Raji (cell line): ENCODE measurements around the gene INSC.

Source experiments
- POLR2A ChIP-seq: IDR thresholded peaks from 2 replicates; pipeline ENCODE4 v1.6.1; 2011; ENCODE audit warnings: low read depth, low read length, control low read depth; ENCODE audit not compliant: insufficient read depth

The INSC gene

DNA sequence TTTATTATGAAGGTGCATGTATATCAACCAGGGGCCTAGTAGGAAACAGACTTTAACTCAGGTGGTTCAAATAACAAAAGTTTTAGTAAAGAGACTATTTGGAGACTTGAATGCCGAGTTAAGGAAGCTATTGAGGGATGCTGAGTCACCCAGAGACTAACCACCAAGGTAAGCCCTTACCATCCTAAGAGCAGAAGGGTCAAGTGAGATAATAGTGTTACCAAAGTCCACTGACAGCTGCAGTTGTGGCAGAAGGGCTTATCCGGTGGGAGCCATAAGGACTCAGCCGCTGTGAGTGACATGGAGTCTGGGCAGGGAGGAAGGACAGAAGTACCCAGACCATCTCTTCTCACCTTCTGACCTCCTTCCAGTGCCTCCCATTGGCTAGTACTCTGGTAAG, 134.0 kb downstream of the INSC start:
- no peak for TF ChIP-seq POLR2A

DNA sequence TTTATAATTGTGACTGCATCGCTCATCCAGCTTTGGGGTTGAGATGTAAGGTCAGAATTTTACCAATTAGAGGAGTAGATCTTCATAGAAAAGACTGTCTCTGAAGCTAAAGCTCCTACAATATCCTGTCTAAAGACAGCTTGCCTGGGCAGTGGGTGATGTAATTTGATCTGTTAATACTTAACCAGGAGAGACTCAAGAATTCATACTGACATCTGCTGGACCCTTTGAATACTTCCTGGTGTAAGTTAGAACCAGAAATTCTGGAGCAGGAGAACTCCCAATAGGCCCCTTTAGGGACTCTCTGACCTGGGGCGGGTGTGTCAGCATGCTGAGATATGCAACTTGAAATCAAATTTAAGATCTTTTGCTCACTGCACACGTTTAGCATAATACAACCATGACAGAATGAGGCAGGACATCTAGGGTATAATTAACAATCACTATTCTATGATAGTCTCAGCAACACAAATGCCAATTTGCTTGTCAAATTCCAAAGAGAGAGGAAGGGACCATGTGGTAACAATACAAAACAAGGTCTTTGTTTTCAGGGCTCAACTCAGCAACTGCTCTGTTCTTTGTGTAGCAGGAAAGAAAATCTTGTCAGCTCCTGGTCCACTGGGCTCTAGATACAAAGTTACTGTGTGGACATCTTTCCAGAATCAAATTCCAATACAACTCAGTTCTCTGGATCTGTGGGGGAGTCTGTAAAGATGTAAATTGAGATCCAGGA, 143.9 kb downstream of the INSC start:
- TF ChIP-seq POLR2A: no peak

DNA sequence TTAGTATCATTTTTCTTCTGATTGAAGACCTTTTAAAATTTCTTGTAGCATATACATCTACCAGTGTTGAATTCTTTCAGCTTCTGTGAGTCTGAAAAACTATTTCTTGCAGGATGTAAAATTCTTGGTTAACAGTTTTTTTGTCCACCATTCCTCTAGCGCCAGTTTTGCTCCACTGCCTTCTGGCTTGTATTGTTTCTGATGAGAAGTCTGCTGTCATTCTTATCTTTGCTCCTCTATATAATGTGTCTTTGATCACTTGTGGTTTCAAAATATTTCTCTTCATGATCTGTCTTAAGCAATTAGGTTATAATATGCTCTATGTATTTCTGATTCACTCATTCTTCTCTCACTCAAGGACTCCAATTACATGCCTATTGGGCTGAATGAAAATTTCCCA, 152.3 kb downstream of the INSC start:
- no peak for TF ChIP-seq POLR2A

DNA sequence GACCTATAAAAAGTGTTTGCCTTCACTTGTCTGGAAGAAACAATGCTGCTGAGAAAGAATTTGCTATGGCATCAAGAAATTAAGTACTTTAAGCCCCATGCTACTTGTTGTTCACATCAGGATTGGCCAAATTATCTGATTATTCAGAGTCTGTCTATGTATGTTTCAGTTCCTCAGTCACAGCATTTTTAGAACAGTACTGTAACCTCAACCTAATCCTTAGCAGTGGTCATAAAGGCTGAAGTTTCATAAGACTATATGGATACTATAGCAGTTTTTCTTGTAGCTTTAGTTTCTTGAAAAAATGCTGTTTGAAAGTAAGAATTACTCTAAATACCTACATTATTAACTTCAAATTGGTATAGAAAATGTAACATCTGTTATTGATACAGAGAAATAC, 153.9 kb downstream of the INSC start:
- no peak for TF ChIP-seq POLR2A

- no peak for TF ChIP-seq POLR2A
These were observed 160.4 kb downstream of the INSC start for GRCh38 chr11:15275141-15275540.

- TF ChIP-seq POLR2A: no peak
These were observed 161.9 kb downstream of the INSC start for GRCh38 chr11:15276621-15277020.

DNA sequence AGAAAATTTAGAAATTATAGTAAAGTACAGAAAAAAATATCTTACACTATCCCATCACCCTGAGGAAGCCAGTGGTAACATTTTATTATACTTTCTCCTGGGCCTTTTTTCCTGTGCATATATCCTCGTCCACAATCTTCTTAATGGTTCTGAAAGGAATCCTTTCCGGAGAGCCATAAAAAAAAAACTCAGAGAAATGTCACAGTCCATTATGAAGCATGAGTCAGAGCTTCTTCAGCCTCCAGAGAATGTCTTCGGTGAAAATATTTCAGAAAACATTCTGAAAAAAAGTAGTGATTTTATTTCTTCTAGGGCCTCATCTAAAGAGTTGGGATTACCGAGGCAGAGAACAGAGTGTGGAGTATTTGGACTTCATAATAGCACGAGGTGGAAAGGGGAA, 163.4 kb downstream of the INSC start:
- TF ChIP-seq POLR2A: no peak

DNA sequence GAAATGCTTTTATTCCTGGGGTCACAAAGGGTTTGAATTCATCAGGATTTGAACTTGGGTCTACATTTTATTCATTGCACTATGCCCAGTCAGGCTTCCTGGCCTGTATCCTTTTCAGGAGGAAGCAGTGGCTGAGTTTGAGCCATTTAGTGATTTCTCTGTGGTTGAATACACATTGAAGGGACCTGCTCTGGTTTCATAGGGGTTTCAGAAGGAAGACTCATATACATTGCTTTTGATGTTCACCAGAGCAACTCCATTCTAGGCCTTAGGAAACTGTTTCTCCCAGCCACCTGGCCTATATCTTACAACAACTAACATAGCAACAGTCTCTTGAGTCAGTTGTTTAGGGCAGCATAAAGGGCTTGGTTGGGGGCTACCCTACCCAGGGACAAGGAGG, 165.7 kb downstream of the INSC start:
- TF ChIP-seq POLR2A: no peak

GRCh38 chr11:15282754-15283153, 168.0 kb downstream of the INSC start:
- TF ChIP-seq POLR2A: no peak

DNA sequence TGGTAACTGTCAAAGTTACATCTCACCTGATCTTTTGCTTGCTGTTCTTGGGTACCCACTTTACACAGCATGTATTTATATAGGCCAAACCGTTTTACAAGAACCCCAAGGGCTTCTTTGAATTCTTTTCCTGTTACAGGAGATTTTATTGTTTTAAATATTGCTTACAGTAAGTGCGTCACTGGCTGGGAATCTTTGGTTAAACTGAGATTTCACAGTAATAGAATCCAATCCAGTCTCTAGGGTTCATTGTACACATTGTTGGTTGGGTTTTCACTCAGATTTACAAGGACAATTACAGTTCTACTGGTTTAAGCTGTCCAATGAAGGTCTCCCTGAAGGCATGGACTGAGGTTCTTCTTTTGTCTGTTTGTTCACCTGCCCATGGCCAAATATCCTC, 171.7 kb downstream of the INSC start:
- no peak for TF ChIP-seq POLR2A

DNA sequence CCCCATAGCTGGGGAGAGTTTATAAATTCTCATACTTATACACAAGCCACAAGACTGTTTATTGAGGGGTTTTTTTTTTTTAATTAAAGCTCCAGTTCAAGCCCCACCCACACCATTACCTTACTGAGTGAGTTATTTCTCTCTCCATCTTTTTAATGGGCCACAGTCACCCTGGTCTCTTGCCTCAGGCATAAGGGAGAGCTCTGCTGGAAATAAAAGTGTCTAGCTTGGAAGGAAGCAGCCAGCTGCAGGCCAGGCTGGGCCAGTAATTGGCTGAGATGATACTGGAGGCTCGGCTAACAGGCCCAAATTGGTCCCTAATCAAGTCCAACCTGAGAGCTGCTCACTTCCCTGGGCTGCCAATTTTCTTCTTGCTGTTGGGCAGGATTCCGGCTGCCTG, 174.1 kb downstream of the INSC start:
- no peak for TF ChIP-seq POLR2A

- no peak for TF ChIP-seq POLR2A
These were observed 175.0 kb downstream of the INSC start for GRCh38 chr11:15289723-15290122.

DNA sequence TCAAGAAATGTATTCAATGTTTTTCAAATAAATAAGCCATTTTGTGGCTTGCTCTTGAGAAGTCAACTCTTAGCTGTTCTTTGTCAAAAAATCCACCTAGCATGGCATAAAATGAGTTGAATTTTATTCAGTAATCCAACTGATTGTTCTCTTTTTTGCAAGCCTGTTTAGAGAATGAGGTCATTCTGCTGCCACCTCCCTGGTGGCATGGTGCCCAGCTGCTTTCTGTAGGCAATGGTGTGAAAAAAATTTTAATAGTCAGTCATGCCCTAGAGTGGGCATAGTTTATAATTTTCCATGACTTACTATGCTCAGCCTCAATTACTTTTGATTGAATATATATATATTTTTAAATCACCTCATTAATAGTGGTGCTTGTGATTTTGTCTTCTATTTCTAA, 177.2 kb downstream of the INSC start:
- TF ChIP-seq POLR2A: no peak

DNA sequence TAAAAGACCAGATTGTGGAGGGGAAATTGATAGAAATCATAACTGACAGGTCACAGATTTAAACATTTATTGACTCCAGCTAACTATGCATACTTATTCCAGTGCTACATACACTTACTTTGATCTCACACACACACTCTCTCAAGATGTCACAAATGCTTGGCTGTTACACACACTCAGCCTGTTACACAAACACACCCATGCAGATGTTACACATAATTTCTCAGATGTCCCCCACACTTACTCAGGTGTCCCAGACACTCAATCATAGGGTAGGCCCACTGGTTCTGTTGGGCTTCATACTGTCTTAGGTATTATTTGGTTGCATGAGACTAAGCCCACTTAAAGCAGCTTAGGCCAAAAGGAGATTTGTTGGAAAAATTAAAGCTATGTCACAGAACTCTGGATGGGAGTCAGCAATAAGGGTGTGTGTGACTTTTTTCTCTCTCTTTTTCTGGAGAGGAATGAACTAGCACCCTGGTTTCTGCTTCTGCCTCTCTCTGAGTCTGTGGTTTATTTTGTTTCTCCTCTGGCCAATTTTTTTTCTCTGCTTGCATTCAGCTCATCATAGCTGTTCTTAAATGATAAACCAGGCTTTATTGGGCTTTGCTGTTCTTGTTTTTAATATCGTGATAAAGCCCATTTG, 179.4 kb downstream of the INSC start:
- no peak for TF ChIP-seq POLR2A

DNA sequence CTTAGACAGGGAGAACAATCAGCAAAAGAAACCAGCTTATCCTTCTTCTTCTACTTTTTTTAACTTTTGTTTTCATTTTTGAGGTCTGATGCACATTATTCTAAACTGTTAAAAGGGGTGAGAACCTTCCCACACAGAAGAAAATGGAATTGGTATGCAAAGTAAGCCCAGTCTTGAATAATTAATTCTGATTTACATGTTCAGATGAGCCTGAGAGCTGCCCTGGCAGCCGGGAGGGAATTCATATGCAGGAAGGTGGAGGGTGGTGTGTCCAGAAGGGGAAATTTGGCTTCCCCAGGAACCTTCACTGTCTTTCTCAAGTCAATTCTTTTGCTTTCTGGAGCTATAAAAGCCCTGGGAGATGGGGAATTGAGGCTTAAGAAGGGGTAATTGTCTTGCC, 181.0 kb downstream of the INSC start:
- TF ChIP-seq POLR2A: no peak
